ENCODE measurements around the gene HIP1.
"Not testable (repeated sequence)": the region's sequence is repeated elsewhere in the genome, so short reads cannot be mapped to it uniquely, and the experiment has no call there.

HIP1 gene

DNA sequence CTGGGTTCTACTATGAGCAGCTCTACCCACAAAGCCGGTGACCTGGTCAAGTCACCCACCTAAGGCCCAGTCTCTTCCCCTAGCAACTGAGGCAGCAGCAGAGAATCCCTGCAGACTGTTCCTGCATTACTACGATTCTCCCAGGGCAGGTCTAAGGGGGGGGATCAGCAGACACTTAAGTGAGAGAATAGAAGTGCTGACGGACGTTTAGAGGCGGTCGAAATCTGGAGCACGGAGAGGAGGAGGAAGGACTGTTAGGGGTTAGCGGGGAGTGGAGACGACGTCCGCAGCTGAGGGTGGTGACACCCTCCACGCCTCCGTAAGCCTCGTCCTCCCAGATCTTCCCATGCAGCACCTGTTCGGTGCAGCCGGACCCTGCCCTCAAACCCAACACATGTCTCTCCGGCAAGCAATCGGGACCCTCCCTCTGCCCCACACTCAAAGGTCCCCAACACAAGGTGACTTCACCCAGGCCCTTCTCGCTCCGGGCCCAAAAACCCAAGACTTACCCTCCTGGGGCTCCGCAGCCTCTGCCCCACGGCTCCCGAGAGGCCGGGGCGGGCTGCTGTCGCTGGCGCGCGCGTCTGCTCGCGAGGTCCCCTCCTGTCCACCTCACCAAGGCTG, 253.3 kb downstream of the HIP1 start:
- POLR2A ChIA-PET (ENCODE audit: low non-redundant PET); DNase-seq (ENCODE audit: low spot score); CTCF ChIA-PET: not testable (repeated sequence)
- peak overlapping the region; percentile 82 for H3K27ac ChIP-seq

Data from RWPE1 (cell line).